GM10847 (cell line): ENCODE data around the gene TBXAS1.

Source experiments
- POLR2A ChIP-seq: IDR thresholded peaks from 2 replicates; pipeline ENCODE4 v1.6.1; 2011; ENCODE audit not compliant: insufficient read length; ENCODE audit errors: extremely low read depth

TBXAS1 gene

GRCh38 chr7:140049339-140050024 is 220.4 kb downstream of the TBXAS1 start:
- no peak for TF ChIP-seq POLR2A

GRCh38 chr7:140050100-140050499 is 221.0 kb downstream of the TBXAS1 start:
- no peak for TF ChIP-seq POLR2A

- no peak for TF ChIP-seq POLR2A
Measured at GRCh38 chr7:140051820-140052219, 222.8 kb downstream of the TBXAS1 start.

- no peak for TF ChIP-seq POLR2A
Measured at GRCh38 chr7:140053812-140054539, 224.9 kb downstream of the TBXAS1 start.

GRCh38 chr7:140054751-140055150 is 225.7 kb downstream of the TBXAS1 start:
- no peak for TF ChIP-seq POLR2A

- no peak for TF ChIP-seq POLR2A
Measured at GRCh38 chr7:140055833-140056232, 226.8 kb downstream of the TBXAS1 start.

GRCh38 chr7:140056431-140057142 is 227.5 kb downstream of the TBXAS1 start:
- no peak for TF ChIP-seq POLR2A

GRCh38 chr7:140057143-140057535 is 228.1 kb downstream of the TBXAS1 start:
- no peak for TF ChIP-seq POLR2A

GRCh38 chr7:140058517-140058916 is 229.5 kb downstream of the TBXAS1 start:
- no peak for TF ChIP-seq POLR2A

GRCh38 chr7:140059273-140060242 is 230.5 kb downstream of the TBXAS1 start:
- no peak for TF ChIP-seq POLR2A

- no peak for TF ChIP-seq POLR2A
Measured at GRCh38 chr7:140060243-140060630, 231.2 kb downstream of the TBXAS1 start.

- no peak for TF ChIP-seq POLR2A
Measured at GRCh38 chr7:140060788-140061606, 231.9 kb downstream of the TBXAS1 start.

- TF ChIP-seq POLR2A = no peak
Measured at GRCh38 chr7:140061607-140061930, 232.5 kb downstream of the TBXAS1 start.

GRCh38 chr7:140062118-140062527 is 233.1 kb downstream of the TBXAS1 start:
- TF ChIP-seq POLR2A = no peak
